H1 (cell line): ENCODE results near the gene USB1. TPM values are rescaled to one million over a fixed set of nuclear protein-coding genes. Genes with fewer than 3 reads are reported as not detected.

ENCODE experiments used
- CTCF ChIA-PET: fragments of 300-600 bp; sonication (Branson Sonifier 250); formaldehyde crosslinking; loops from one replicate; lab custom pipeline; 2021; ENCODE audit not compliant: partially characterized antibody; lab: Charles Lee
- POLR2A ChIA-PET: fragments of 300-600 bp; sonication (Branson Sonifier 250); formaldehyde crosslinking; loops from one replicate; lab custom pipeline; 2021; ENCODE audit warnings: inconsistent platforms; ENCODE audit not compliant: partially characterized antibody; lab: Charles Lee
- DNase-seq, 2 experiments: peaks; one replicate each; pipeline versions ENCODE4 v3.0.0 to v3.0.0-alpha.2; 2010 to 2022; ENCODE audit warnings: low spot score in 2 of 2, low read depth in 1 of 2, mixed read lengths in 1 of 2
- FAIRE-seq: peaks from 2 replicates; lab custom pipeline; 2011; peaks lifted over from hg19 to GRCh38; lab: Jason Lieb, UNC
- H2AFZ ChIP-seq: 2 replicates; pipeline ENCODE4 v1.8.1; 2012; ENCODE audit warnings: low read length, inconsistent platforms
- H2AK5ac ChIP-seq: 2 replicates; pipeline ENCODE4 v1.6.1; 2013; ENCODE audit warnings: low read depth, low read length
- H2BK120ac ChIP-seq: replicated peaks from 2 replicates; pipeline ENCODE3; 2013; ENCODE audit warnings: low read depth, low read length, inconsistent platforms
- H2BK12ac ChIP-seq: 2 replicates; pipeline ENCODE4 v1.6.1; 2013; ENCODE audit warnings: low read depth, low read length
- H2BK15ac ChIP-seq: 2 replicates; pipeline ENCODE4 v1.6.1; 2013; ENCODE audit warnings: low read length
- H2BK20ac ChIP-seq: 2 replicates; pipeline ENCODE4 v1.6.1; 2013; ENCODE audit warnings: low read length
- H2BK5ac ChIP-seq: 2 replicates; pipeline ENCODE4 v1.6.1; 2013; ENCODE audit warnings: low read depth, low read length
- H3K14ac ChIP-seq: 2 replicates; pipeline ENCODE4 v1.6.1; 2013; ENCODE audit warnings: inconsistent platforms; ENCODE audit not compliant: insufficient read length
- H3K18ac ChIP-seq: 2 replicates; pipeline ENCODE4 v1.6.1; 2013; ENCODE audit warnings: low read length; ENCODE audit errors: extremely low read depth
- H3K23ac ChIP-seq: 2 replicates; pipeline ENCODE4 v1.6.1; 2013; ENCODE audit warnings: inconsistent platforms; ENCODE audit not compliant: insufficient read length
- H3K23me2 ChIP-seq: 2 replicates; pipeline ENCODE4 v1.6.1; 2013; ENCODE audit warnings: low read depth, low read length
- H3K27ac ChIP-seq: 2 replicates; pipeline ENCODE4 v1.6.1; 2011; ENCODE audit warnings: low read depth, low read length, inconsistent platforms
- H3K27me3 ChIP-seq, 4 experiments: replicated peaks in 1 of 4; 1 replicate in 1 of 4; 2 replicates in 3 of 4; pipeline versions ENCODE4 v1.6.1 to v1.8.1; 2011 to 2013; ENCODE audit warnings: low read length in 3 of 4, mild to moderate bottlenecking in 3 of 4, inconsistent platforms in 2 of 4, mixed read lengths in 2 of 4, moderate library complexity in 1 of 4; ENCODE audit not compliant: control insufficient read depth in 3 of 4, insufficient read depth in 3 of 4; ENCODE audit errors: extremely low read depth in 1 of 4
- H3K36me3 ChIP-seq, 4 experiments: 2 replicates each; pipeline versions ENCODE4 v1.6.1 to v1.8.1; 2011 to 2013; ENCODE audit warnings: mild to moderate bottlenecking in 4 of 4, low read length in 3 of 4, moderate library complexity in 2 of 4, control low read depth in 1 of 4, inconsistent platforms in 1 of 4; ENCODE audit not compliant: insufficient read depth in 4 of 4, control insufficient read depth in 2 of 4
- H3K4ac ChIP-seq: replicated peaks from 2 replicates; pipeline ENCODE3; 2013; ENCODE audit warnings: low read length, low read depth, mixed read lengths, inconsistent platforms; ENCODE audit not compliant: insufficient read length
- H3K4me1 ChIP-seq, 4 experiments: replicated peaks in 1 of 4; 1 replicate in 1 of 4; 2 replicates in 3 of 4; pipeline versions ENCODE4 v1.6.1 to v1.8.1; 2011 to 2013; ENCODE audit warnings: low read length in 3 of 4, inconsistent platforms in 2 of 4, mixed read lengths in 1 of 4; ENCODE audit not compliant: insufficient read depth in 4 of 4, control insufficient read depth in 3 of 4
- H3K4me2 ChIP-seq, 2 experiments: 2 replicates each; pipeline versions ENCODE4 v1.6.1 to v1.8.1; 2011 to 2013; ENCODE audit warnings: low read depth in 2 of 2, low read length in 2 of 2, control low read depth in 1 of 2, inconsistent platforms in 1 of 2, mild to moderate bottlenecking in 1 of 2; ENCODE audit not compliant: insufficient read depth in 1 of 2
- H3K4me3 ChIP-seq, 4 experiments: fragments of 200-600, 300-600 bp in 1 of 4; sonication (generic), shearing (Covaris generic), sonication (Bioruptor Twin) in 1 of 4; 2 replicates each; pipeline versions ENCODE4 v1.5.1 to v1.8.1; 2011 to 2016; ENCODE audit warnings: low read length in 4 of 4, low read depth in 3 of 4, control low read depth in 2 of 4, inconsistent platforms in 2 of 4, mild to moderate bottlenecking in 2 of 4, mixed read lengths in 1 of 4, moderate library complexity in 1 of 4; ENCODE audit not compliant: insufficient read depth in 2 of 4; ENCODE audit errors: extremely low read depth in 1 of 4
- H3K56ac ChIP-seq: replicated peaks from 2 replicates; pipeline ENCODE3; 2013; ENCODE audit warnings: low read depth, mild to moderate bottlenecking, mixed read lengths, low read length, inconsistent platforms; ENCODE audit not compliant: insufficient read length
- H3K79me1 ChIP-seq: 2 replicates; pipeline ENCODE4 v1.6.1; 2013; ENCODE audit warnings: low read depth, low read length, control low read depth
- H3K79me2 ChIP-seq, 2 experiments: 2 replicates each; pipeline versions ENCODE4 v1.6.1 to v1.8.1; 2012 to 2013; ENCODE audit warnings: low read length in 2 of 2, mild to moderate bottlenecking in 2 of 2, inconsistent platforms in 1 of 2; ENCODE audit not compliant: insufficient read depth in 2 of 2, control insufficient read depth in 1 of 2
- H3K9ac ChIP-seq, 4 experiments: replicated peaks in 1 of 4; 1 replicate in 1 of 4; 2 replicates in 3 of 4; pipeline versions ENCODE4 v1.6.1 to v1.8.1; 2011 to 2013; ENCODE audit warnings: low read depth in 3 of 4, low read length in 3 of 4, control low read depth in 2 of 4, mild to moderate bottlenecking in 2 of 4, moderate library complexity in 2 of 4, inconsistent platforms in 1 of 4; ENCODE audit errors: extremely low read depth in 1 of 4
- H3K9me3 ChIP-seq, 2 experiments: 2 replicates each; pipeline versions ENCODE4 v1.6.1 to v1.8.1; 2012 to 2013; ENCODE audit warnings: mild to moderate bottlenecking in 2 of 2, moderate library complexity in 2 of 2, control low read depth in 1 of 2, inconsistent platforms in 1 of 2, low read depth in 1 of 2, low read length in 1 of 2, mixed read lengths in 1 of 2; ENCODE audit not compliant: insufficient read depth in 2 of 2
- H4K20me1 ChIP-seq, 2 experiments: replicated peaks in 1 of 2; 2 replicates each; pipeline versions ENCODE3 to v1.8.1; 2011 to 2013; ENCODE audit warnings: inconsistent platforms in 2 of 2, low read length in 2 of 2, mild to moderate bottlenecking in 1 of 2; ENCODE audit not compliant: insufficient read depth in 2 of 2, control insufficient read depth in 1 of 2
- H4K5ac ChIP-seq: 2 replicates; pipeline ENCODE4 v1.6.1; 2013; ENCODE audit warnings: low read length, low read depth, mixed read lengths, inconsistent platforms; ENCODE audit not compliant: insufficient read length
- H4K8ac ChIP-seq: 2 replicates; pipeline ENCODE4 v1.8.0; 2013; ENCODE audit warnings: mild to moderate bottlenecking, moderate library complexity, low read length, inconsistent platforms; ENCODE audit not compliant: insufficient read depth; ENCODE audit errors: extremely low read depth
- H4K91ac ChIP-seq: replicated peaks from 2 replicates; pipeline ENCODE3; 2013; ENCODE audit warnings: low read length, mixed read lengths, inconsistent platforms; ENCODE audit not compliant: insufficient read length
- CTCF ChIP-seq, 3 experiments: IDR thresholded peaks; 1 replicate in 2 of 3; 2 replicates in 1 of 3; pipeline versions ENCODE4 v1.5.1 to v1.6.1; 2011; ENCODE audit warnings: low read length in 3 of 3, mild to moderate bottlenecking in 3 of 3, inconsistent platforms in 2 of 3, low read depth in 1 of 3, moderate library complexity in 1 of 3; ENCODE audit not compliant: insufficient read depth in 1 of 3; ENCODE audit errors: control extremely low read depth in 1 of 3
- HDAC2 ChIP-seq, 2 experiments: fragments of 300-600 bp in 1 of 2; sonication (generic) in 1 of 2; IDR thresholded peaks; 2 replicates each; pipeline ENCODE4 v1.6.1; 2011 to 2012; ENCODE audit warnings: low read depth in 2 of 2, low read length in 2 of 2, mild to moderate bottlenecking in 2 of 2, moderate library complexity in 2 of 2, borderline replicate concordance in 1 of 2, inconsistent platforms in 1 of 2
- KDM1A ChIP-seq: fragments of 200-600, 300-600 bp; sonication (generic); IDR thresholded peaks from 2 replicates; pipeline ENCODE4 v1.7.1; 2016; ENCODE audit warnings: mild to moderate bottlenecking, low read length, borderline replicate concordance
- SIN3A ChIP-seq, 2 experiments: IDR thresholded peaks in 1 of 2; conservative IDR thresholded peaks in 1 of 2; 2 replicates each; pipeline ENCODE4 v1.6.1; 2011 to 2012; ENCODE audit warnings: low read length in 2 of 2, improper control_type of control experiment in 1 of 2, low read depth in 1 of 2, mild to moderate bottlenecking in 1 of 2
- WGBS, 2 experiments: shearing (Covaris generic) in 1 of 2; methylation state at CpG; one replicate each; pipeline versions ENCODE4 v1.1.6 to v1.1.7; 2013 to 2015; ENCODE audit warnings: low lambda C conversion rate in 2 of 2, mixed read lengths in 2 of 2, inconsistent platforms in 1 of 2, low coverage in 1 of 2, missing lambda C conversion rate in 1 of 2; ENCODE audit not compliant: insufficient replicate concordance in 2 of 2, insufficient coverage in 1 of 2, insufficient read length in 1 of 2; ENCODE audit errors: extremely low coverage in 1 of 2, missing lambda C conversion rate in 1 of 2; 5-methylcytosine and 5-hydroxymethylcytosine counted together
- polyA plus RNA-seq, 7 experiments: library from polyadenylated mRNA; depleted of rRNA in 3 of 7; stranded (reverse) in 5 of 7; unstranded in 2 of 7; fragments of >200 nt in 5 of 7; fragments of 200-250 nt in 2 of 7; gene quantifications; 1 replicate in 5 of 7; 2 replicates in 1 of 7; 4 replicates in 1 of 7; pipeline versions ENCODE4 v1.2.1 to v1.2.3, GENCODE V29; 2011 to 2013; ENCODE audit warnings: missing spikeins in 2 of 7, mixed read lengths in 2 of 7
- total RNA-seq: library from RNA; stranded (reverse); fragmentation: NEBNext Ultra II Directional; extraction: Animal tissue kit (Norgen Biotek cat#: 25700); gene quantifications from 2 replicates; pipeline ENCODE4 v1.2.1, GENCODE V29; 2021

USB1 gene
- total and polyA plus RNA-seq, 2 of the 8 experiments (the other 6 are each of a cell fraction or from before 2014, with no cell fraction given): 65.4 to 75.9 TPM

GRCh38 chr16:58036943-58037342 is 35.7 kb downstream of the USB1 start:
- Histone ChIP-seq H3K56ac (no peak overlapping the region), H3K9me3 (no peaks in the 10 kb centered on the region), H3K36me3 (peaks cover 4 to 30% (median 10%) of the 10 kb centered on the region in 4 experiments; a peak in 5 of 8 replicates), H3K4me2 (no peak overlapping the region), H2AK5ac (no peak overlapping the region), H2BK15ac (no peak overlapping the region), H3K4me1 (peaks cover 0 to 6% (median 4%) of the 10 kb centered on the region in 4 experiments; a peak in 3 of 7 replicates), H2BK120ac (no peak overlapping the region), H4K5ac (no peak overlapping the region), H2BK12ac (no peak overlapping the region), H3K23me2 (no peaks in the 10 kb centered on the region), H3K79me2 (peaks cover 0 to 21% of the 10 kb centered on the region in 2 experiments; a peak in 1 of 4 replicates), H3K14ac (no peak overlapping the region), H4K8ac (no peak overlapping the region), H3K23ac (no peak overlapping the region), H4K20me1 (peaks cover 10 to 29% of the 10 kb centered on the region in 2 experiments), H3K27ac (no peak overlapping the region), H3K79me1 (peaks cover 16% of the 10 kb centered on the region), H2BK20ac (no peak overlapping the region), H3K4ac (no peak overlapping the region), H3K18ac (no peak overlapping the region), H4K91ac (no peak overlapping the region), H3K27me3 (no peaks in the 10 kb centered on the region), H3K9ac (no peak overlapping the region), H3K4me3 (no peak overlapping the region), H2AFZ (no peak overlapping the region), H2BK5ac (no peak overlapping the region)
- no peak for TF ChIP-seq SIN3A (conservative IDR thresholded peaks at IDR 0.05 in 1 of 2, IDR thresholded peaks at IDR 0.05 in 1 of 2; ENCODE audit: low read depth in 1 of 2, low read length in 2 of 2)
- no peak for TF ChIP-seq KDM1A
- TF ChIP-seq HDAC2 (IDR thresholded peaks at IDR 0.05; ENCODE audit: borderline replicate concordance in 1 of 2, low read depth in 2 of 2, low read length in 2 of 2): no peak
- TF ChIP-seq CTCF (IDR thresholded peaks at IDR 0.05; ENCODE audit: control extremely low read depth in 1 of 3, insufficient read depth in 1 of 3, low read depth in 1 of 3, low read length in 3 of 3): no peak
- CTCF ChIA-PET: interaction anchor here (0.5 to 19.9 kb wide), 8 partner anchors 9 to 100 kb away, joined by 3 to 362 read pairs (median 10); partner anchors contain the start of gene CFAP20
- 95% methylated on average over 6 of the region's 6 CpGs; no CpG with 5 or more reads in 1 of the 2 experiments for WGBS, 2 experiments
- no peak for DNase-seq
- no peak for FAIRE-seq
- POLR2A ChIA-PET: interaction anchor here (1.6 kb wide), 1 partner anchor 9 kb away, joined by 6 read pairs; no protein-coding TSS in a partner anchor
